ENCODE data around the gene EPB41L3. TPM values are rescaled to one million over a fixed set of nuclear protein-coding genes. Genes with fewer than 3 reads are reported as not detected.

The EPB41L3 gene
- total RNA-seq, 1 experiment from 2014 or later: 16.1 TPM

DNA sequence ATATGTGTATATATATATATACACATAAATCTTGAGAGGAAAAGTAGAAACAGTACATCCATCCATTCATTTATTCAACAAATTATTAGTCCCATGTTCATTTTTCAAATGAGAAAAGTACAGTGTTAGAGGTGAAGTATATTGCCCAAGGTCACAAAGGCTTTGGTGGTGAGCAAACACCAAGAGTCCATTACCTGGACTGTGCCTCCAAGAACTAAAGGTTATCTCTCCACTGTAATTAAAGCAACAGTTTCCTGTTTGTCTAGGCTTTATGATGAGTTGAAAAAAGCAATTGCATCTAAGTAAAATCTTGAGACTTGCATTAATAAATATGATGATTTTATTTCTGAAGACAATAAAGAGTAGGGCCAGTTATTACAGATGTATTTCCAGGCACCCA, 44.7 kb upstream of the EPB41L3 start:
- H2BK20ac ChIP-seq (ENCODE audit: low read depth, low read length, poor library complexity, severe bottlenecking): no peak overlapping the region

More for the DNA sequence above, 44.7 kb upstream of the EPB41L3 start:
- Histone ChIP-seq H3K18ac (ENCODE audit: insufficient read length, low read depth, low read length) (no peak overlapping the region), H3K9me3 (ENCODE audit: control insufficient read depth, low read depth, low read length) (peaks cover 5% of the 10 kb centered on the region), H3K14ac (ENCODE audit: insufficient read depth, low read length) (no peak overlapping the region), H2AFZ (ENCODE audit: low read length) (no peak overlapping the region), H3K79me1 (ENCODE audit: insufficient read depth, low read depth, low read length, poor library complexity, severe bottlenecking) (no peaks in the 10 kb centered on the region), H4K91ac (ENCODE audit: insufficient read length, low read depth, low read length) (no peak overlapping the region), H4K8ac (replicated peaks; ENCODE audit: insufficient read length, low read depth, low read length) (no peak overlapping the region), H2BK12ac (ENCODE audit: insufficient read length, low read depth, low read length) (no peak overlapping the region), H3K23me2 (ENCODE audit: insufficient read length, low read depth, low read length, poor library complexity, severe bottlenecking) (no peaks in the 10 kb centered on the region), H3K27me3 (ENCODE audit: insufficient read depth, low read length) (no peaks in the 10 kb centered on the region), H3T11ph (ENCODE audit: low read length) (no peak overlapping the region), H3K4ac (ENCODE audit: low read depth, low read length) (no peak overlapping the region), H3K4me1 (ENCODE audit: insufficient read depth, low read length) (peaks cover 5% of the 10 kb centered on the region; the same call in 1 of the 2 replicates), H2BK5ac (ENCODE audit: insufficient read length, low read length) (no peak overlapping the region), H3K56ac (ENCODE audit: insufficient read length, low read depth, low read length) (no peak overlapping the region), H3K79me2 (ENCODE audit: insufficient read depth, low read length) (no peaks in the 10 kb centered on the region), H3K4me2 (ENCODE audit: insufficient read depth, insufficient read length, low read length) (no peak overlapping the region), H2BK15ac (ENCODE audit: low read depth, low read length) (no peak overlapping the region), H4K5ac (ENCODE audit: insufficient read length, low read depth, low read length) (no peak overlapping the region), H3K9ac (ENCODE audit: extremely low read depth, insufficient read length, low read length) (no peak overlapping the region), H3K23ac (ENCODE audit: insufficient read length, low read depth, low read length) (no peak overlapping the region), H2BK120ac (ENCODE audit: low read depth, low read length, poor library complexity, severe bottlenecking) (no peak overlapping the region), H4K20me1 (ENCODE audit: control insufficient read depth, insufficient read depth, insufficient read length) (no peaks in the 10 kb centered on the region), H3K27ac (ENCODE audit: insufficient read length, low read depth, low read length) (no peak overlapping the region), H2AK5ac (ENCODE audit: insufficient read length, low read length) (no peak overlapping the region)
- Mint-ChIP-seq H3K36me3 (ENCODE audit: insufficient read depth in 1 of 3, low read depth in 3 of 3) (peaks cover 7 to 25% (median 12%) of the 10 kb centered on the region in 3 experiments), H3K27ac (no peak overlapping the region), H3K4me1 (peaks cover 19% of the 10 kb centered on the region in 2 experiments), H3K9me3 (peaks cover 18 to 23% of the 10 kb centered on the region in 2 experiments), H3K27me3 (ENCODE audit: low read depth) (no peaks in the 10 kb centered on the region; the same call in 1 of the 2 replicates), H3K4me3 (no peak overlapping the region)
- no peak for DNase-seq
- TF ChIP-seq, protein P1, sequence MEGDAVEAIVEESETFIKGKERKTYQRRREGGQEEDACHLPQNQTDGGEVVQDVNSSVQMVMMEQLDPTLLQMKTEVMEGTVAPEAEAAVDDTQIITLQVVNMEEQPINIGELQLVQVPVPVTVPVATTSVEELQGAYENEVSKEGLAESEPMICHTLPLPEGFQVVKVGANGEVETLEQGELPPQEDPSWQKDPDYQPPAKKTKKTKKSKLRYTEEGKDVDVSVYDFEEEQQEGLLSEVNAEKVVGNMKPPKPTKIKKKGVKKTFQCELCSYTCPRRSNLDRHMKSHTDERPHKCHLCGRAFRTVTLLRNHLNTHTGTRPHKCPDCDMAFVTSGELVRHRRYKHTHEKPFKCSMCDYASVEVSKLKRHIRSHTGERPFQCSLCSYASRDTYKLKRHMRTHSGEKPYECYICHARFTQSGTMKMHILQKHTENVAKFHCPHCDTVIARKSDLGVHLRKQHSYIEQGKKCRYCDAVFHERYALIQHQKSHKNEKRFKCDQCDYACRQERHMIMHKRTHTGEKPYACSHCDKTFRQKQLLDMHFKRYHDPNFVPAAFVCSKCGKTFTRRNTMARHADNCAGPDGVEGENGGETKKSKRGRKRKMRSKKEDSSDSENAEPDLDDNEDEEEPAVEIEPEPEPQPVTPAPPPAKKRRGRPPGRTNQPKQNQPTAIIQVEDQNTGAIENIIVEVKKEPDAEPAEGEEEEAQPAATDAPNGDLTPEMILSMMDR (conservative IDR thresholded peaks at IDR 0.05): no peak

All from H9 (cell line).